Neural cell (in vitro differentiated cells): ENCODE results near the gene OLFM1. TPM values are rescaled to one million over a fixed set of nuclear protein-coding genes. Genes with fewer than 3 reads are reported as not detected.

ENCODE experiments used
- H2AFZ ChIP-seq: fragments of 200-600, 300-800 bp; sonication (generic), shearing (Covaris generic); 2 replicates; pipeline ENCODE4 v1.6.0; 2014; ENCODE audit warnings: low read depth, mild to moderate bottlenecking, antibody characterized with exemption, low read length, moderate library complexity
- H3F3A ChIP-seq: fragments of 200-600 bp; shearing (Covaris generic); 2 replicates; pipeline ENCODE4 v1.6.1; 2016; ENCODE audit warnings: mild to moderate bottlenecking, moderate library complexity, mixed read lengths, antibody characterized with exemption, low read length; ENCODE audit not compliant: insufficient read depth, poor library complexity, severe bottlenecking
- H3K27ac ChIP-seq: fragments of 200-600, 300-800 bp; sonication (generic), shearing (Covaris generic); 2 replicates; pipeline ENCODE4 v1.5.1; 2014; ENCODE audit warnings: mild to moderate bottlenecking, low read length, moderate library complexity
- H3K27me3 ChIP-seq: fragments of 300-800, 200-600 bp; sonication (generic), shearing (Covaris generic); 2 replicates; pipeline ENCODE4 v1.6.0; 2014; ENCODE audit warnings: mild to moderate bottlenecking, low read depth, low read length, moderate library complexity; ENCODE audit not compliant: insufficient read depth
- H3K36me3 ChIP-seq: fragments of 300-800, 200-600 bp; sonication (generic), shearing (Covaris generic); 2 replicates; pipeline ENCODE4 v1.5.1; 2014; ENCODE audit warnings: mild to moderate bottlenecking, antibody characterized with exemption, low read length, moderate library complexity; ENCODE audit not compliant: insufficient read depth
- H3K4me2 ChIP-seq: fragments of 300-800, 200-600 bp; sonication (generic), shearing (Covaris generic); 2 replicates; pipeline ENCODE4 v1.6.0; 2014; ENCODE audit warnings: mild to moderate bottlenecking, low read length
- H3K4me3 ChIP-seq: fragments of 300-800, 200-600 bp; sonication (generic), shearing (Covaris generic); 2 replicates; pipeline ENCODE4 v1.5.1; 2014; ENCODE audit warnings: mild to moderate bottlenecking, low read length, moderate library complexity
- H3K79me2 ChIP-seq: fragments of 200-600 bp; shearing (Covaris generic); replicated peaks from 2 replicates; pipeline ENCODE4 v1.6.0; 2014; ENCODE audit warnings: mild to moderate bottlenecking, low read length, moderate library complexity; ENCODE audit not compliant: insufficient read depth
- H3K9ac ChIP-seq: fragments of 300-800, 200-600 bp; sonication (generic), shearing (Covaris generic); 2 replicates; pipeline ENCODE4 v1.6.1; 2016; ENCODE audit warnings: mild to moderate bottlenecking, low read length, mixed read lengths
- H3K9me2 ChIP-seq: fragments of 200-600 bp; shearing (Covaris generic); 2 replicates; pipeline ENCODE4 v1.6.1; 2016; ENCODE audit warnings: mild to moderate bottlenecking, low read length, mixed read lengths; ENCODE audit not compliant: insufficient read depth
- H3K9me3 ChIP-seq: fragments of 200-600, 300-800 bp; sonication (generic), shearing (Covaris generic); 2 replicates; pipeline ENCODE4 v1.6.1; 2016; ENCODE audit warnings: mild to moderate bottlenecking, mixed run types, low read length, moderate library complexity, mixed read lengths
- H4K20me1 ChIP-seq: fragments of 200-600 bp; shearing (Covaris generic); 2 replicates; pipeline ENCODE4 v1.6.1; 2016; ENCODE audit warnings: mild to moderate bottlenecking, mixed run types; ENCODE audit not compliant: insufficient read depth
- CTCF ChIP-seq: fragments of 450-650 bp; IDR thresholded peaks from 2 replicates; pipeline ENCODE4 v1.5.1; 2014; ENCODE audit warnings: antibody characterized with exemption, mild to moderate bottlenecking, moderate library complexity; ENCODE audit not compliant: poor library complexity, severe bottlenecking
- EP300 ChIP-seq: fragments of 450-650 bp; conservative IDR thresholded peaks from 2 replicates; pipeline ENCODE4 v1.6.1; 2014; ENCODE audit warnings: antibody characterized with exemption, mild to moderate bottlenecking, moderate library complexity; ENCODE audit not compliant: poor library complexity, severe bottlenecking
- EZH2 ChIP-seq: fragments of 200-600, 300-800 bp; shearing (Covaris generic), sonication (generic); IDR thresholded peaks from 2 replicates; pipeline ENCODE4 v1.6.1; 2014; ENCODE audit warnings: antibody characterized with exemption, low read length, borderline replicate concordance, mild to moderate bottlenecking; ENCODE audit not compliant: insufficient read depth, poor library complexity, severe bottlenecking
- MXI1 ChIP-seq: fragments of 450-650 bp; conservative IDR thresholded peaks from 2 replicates; pipeline ENCODE4 v1.6.1; 2014; ENCODE audit warnings: antibody characterized with exemption, mild to moderate bottlenecking; ENCODE audit not compliant: poor library complexity, severe bottlenecking
- POLR2AphosphoS5 ChIP-seq: IDR thresholded peaks from 2 replicates; pipeline ENCODE4 v1.6.1; 2012
- RAD21 ChIP-seq: fragments of 450-650 bp; conservative IDR thresholded peaks from 2 replicates; pipeline ENCODE4 v1.6.1; 2014; ENCODE audit warnings: antibody characterized with exemption, mild to moderate bottlenecking, moderate library complexity
- SMC3 ChIP-seq: fragments of 450-650 bp; conservative IDR thresholded peaks from 2 replicates; pipeline ENCODE4 v1.6.1; 2014; ENCODE audit warnings: antibody characterized with exemption, mild to moderate bottlenecking, moderate library complexity; ENCODE audit not compliant: poor library complexity
- TAF1 ChIP-seq: IDR thresholded peaks from 2 replicates; pipeline ENCODE4 v1.6.1; 2012; ENCODE audit warnings: low read depth
- polyA plus RNA-seq: library from polyadenylated mRNA; depleted of rRNA; stranded (reverse); fragments of >200 nt; gene quantifications from 2 replicates; pipeline ENCODE4 v1.2.3, GENCODE V29; 2014
- TF ChIP-seq, protein P1 (sequence below): IDR thresholded peaks from 2 replicates; pipeline ENCODE4 v1.6.1; 2012; ENCODE audit warnings: borderline replicate concordance

OLFM1 gene
- polyA plus RNA-seq, 1 donor from 2014 or later: 102 TPM

DNA sequence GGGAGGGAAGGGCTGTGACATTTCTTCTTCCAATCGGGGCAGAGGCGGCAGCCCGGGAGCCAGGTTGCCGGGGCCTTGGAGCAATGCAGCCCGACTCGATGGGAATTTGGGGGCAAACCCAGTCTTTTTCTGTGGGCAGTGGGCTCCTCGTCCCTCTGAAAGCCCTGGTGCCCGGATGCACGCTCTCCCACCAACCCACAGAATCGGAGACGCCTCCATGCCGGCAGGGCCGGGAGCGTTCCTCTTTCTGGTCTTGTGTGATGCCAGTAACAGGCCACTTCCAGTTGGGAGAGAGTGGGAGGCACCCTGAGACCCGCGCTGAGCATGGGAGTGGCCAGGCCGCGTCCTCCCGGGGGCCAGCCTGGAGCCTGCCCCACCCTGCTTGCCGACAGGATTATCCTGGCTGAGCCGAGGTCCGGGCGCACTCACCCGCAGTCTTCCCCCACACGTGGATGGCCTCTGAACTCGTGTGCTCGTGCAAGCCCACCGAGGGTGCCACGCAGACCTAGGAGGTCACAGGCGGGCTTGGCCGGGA is 17.8 kb downstream of the OLFM1 start:
- no peak overlapping the region for H3K4me2 ChIP-seq
- H3K27me3 ChIP-seq: no peaks in the 10 kb centered on the region
- no peaks in the 10 kb centered on the region for H3K9me3 ChIP-seq
- no peaks in the 10 kb centered on the region for H3K36me3 ChIP-seq
- H2AFZ ChIP-seq: no peak overlapping the region
- no peaks in the 10 kb centered on the region for H3K9me2 ChIP-seq
- H3K27ac ChIP-seq: no peak overlapping the region
- no peak for TF ChIP-seq POLR2AphosphoS5
- no peak for TF ChIP-seq CTCF
- TF ChIP-seq RAD21: no peak
- TF ChIP-seq, protein P1, sequence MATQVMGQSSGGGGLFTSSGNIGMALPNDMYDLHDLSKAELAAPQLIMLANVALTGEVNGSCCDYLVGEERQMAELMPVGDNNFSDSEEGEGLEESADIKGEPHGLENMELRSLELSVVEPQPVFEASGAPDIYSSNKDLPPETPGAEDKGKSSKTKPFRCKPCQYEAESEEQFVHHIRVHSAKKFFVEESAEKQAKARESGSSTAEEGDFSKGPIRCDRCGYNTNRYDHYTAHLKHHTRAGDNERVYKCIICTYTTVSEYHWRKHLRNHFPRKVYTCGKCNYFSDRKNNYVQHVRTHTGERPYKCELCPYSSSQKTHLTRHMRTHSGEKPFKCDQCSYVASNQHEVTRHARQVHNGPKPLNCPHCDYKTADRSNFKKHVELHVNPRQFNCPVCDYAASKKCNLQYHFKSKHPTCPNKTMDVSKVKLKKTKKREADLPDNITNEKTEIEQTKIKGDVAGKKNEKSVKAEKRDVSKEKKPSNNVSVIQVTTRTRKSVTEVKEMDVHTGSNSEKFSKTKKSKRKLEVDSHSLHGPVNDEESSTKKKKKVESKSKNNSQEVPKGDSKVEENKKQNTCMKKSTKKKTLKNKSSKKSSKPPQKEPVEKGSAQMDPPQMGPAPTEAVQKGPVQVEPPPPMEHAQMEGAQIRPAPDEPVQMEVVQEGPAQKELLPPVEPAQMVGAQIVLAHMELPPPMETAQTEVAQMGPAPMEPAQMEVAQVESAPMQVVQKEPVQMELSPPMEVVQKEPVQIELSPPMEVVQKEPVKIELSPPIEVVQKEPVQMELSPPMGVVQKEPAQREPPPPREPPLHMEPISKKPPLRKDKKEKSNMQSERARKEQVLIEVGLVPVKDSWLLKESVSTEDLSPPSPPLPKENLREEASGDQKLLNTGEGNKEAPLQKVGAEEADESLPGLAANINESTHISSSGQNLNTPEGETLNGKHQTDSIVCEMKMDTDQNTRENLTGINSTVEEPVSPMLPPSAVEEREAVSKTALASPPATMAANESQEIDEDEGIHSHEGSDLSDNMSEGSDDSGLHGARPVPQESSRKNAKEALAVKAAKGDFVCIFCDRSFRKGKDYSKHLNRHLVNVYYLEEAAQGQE: no peak
- TF ChIP-seq EZH2: no peak
- TF ChIP-seq MXI1: no peak
- TF ChIP-seq TAF1: no peak
- no peak for TF ChIP-seq SMC3
- no peak for TF ChIP-seq EP300
- no peaks in the 10 kb centered on the region for H3K79me2 ChIP-seq
- no peaks in the 10 kb centered on the region for H4K20me1 ChIP-seq
- H3F3A ChIP-seq: no peaks in the 10 kb centered on the region
- H3K4me3 ChIP-seq: no peak overlapping the region
- H3K9ac ChIP-seq: no peak overlapping the region

- no peak overlapping the region for H3K4me2 ChIP-seq
- no peaks in the 10 kb centered on the region for H3K9me3 ChIP-seq
- no peak overlapping the region for H2AFZ ChIP-seq
- H3K27me3 ChIP-seq: no peaks in the 10 kb centered on the region
- no peaks in the 10 kb centered on the region for H4K20me1 ChIP-seq
- H3K36me3 ChIP-seq: no peaks in the 10 kb centered on the region
- H3K27ac ChIP-seq: no peak overlapping the region
- no peak overlapping the region for H3K9ac ChIP-seq
- no peaks in the 10 kb centered on the region for H3K9me2 ChIP-seq
- no peaks in the 10 kb centered on the region for H3K79me2 ChIP-seq
- H3F3A ChIP-seq: no peaks in the 10 kb centered on the region
- H3K4me3 ChIP-seq: no peak overlapping the region
- TF ChIP-seq POLR2AphosphoS5 (no peak), CTCF (no peak), MXI1 (no peak), EZH2 (no peak), TAF1 (no peak), EP300 (no peak), RAD21 (no peak), SMC3 (no peak)
- TF ChIP-seq, protein P1: no peak
These were observed 18.5 kb downstream of the OLFM1 start for GRCh38 chr9:135105938-135106491.
